Small intestine (tissue), 7 donors: ENCODE results near the gene GSTA5. TPM values are rescaled to one million over a fixed set of nuclear protein-coding genes. Genes with fewer than 3 reads are reported as not detected.
A peak's percentile ranks its signal among the peaks of the same experiment; 100 is the strongest.
"Not testable (repeated sequence)": the region's sequence is repeated elsewhere in the genome, so short reads cannot be mapped to it uniquely, and the experiment has no call there.

Experiments
- DNase-seq, 2 donors: peaks; one replicate each; pipeline versions ENCODE4 v3.0.0 to v3.0.0-alpha.2; 2013
- FAIRE-seq: peaks from 2 replicates; lab custom pipeline; 2012; peaks lifted over from hg19 to GRCh38; lab: Jason Lieb, UNC
- H3K27ac ChIP-seq, 3 donors: one replicate each; pipeline ENCODE4 v1.5.1; 2013; ENCODE audit warnings: low read length in 2 of 3, mild to moderate bottlenecking in 2 of 3, control low read depth in 1 of 3, inconsistent platforms in 1 of 3, low read depth in 1 of 3, moderate library complexity in 1 of 3
- H3K27me3 ChIP-seq, 3 donors: one replicate each; pipeline ENCODE4 v1.6.1; 2013; ENCODE audit warnings: low read length in 3 of 3, inconsistent platforms in 1 of 3; ENCODE audit not compliant: control insufficient read depth in 3 of 3, insufficient read depth in 3 of 3
- H3K36me3 ChIP-seq, 3 donors: one replicate each; pipeline ENCODE4 v1.6.1; 2013; ENCODE audit warnings: low read length in 3 of 3, inconsistent platforms in 1 of 3, low read depth in 1 of 3, mild to moderate bottlenecking in 1 of 3, moderate library complexity in 1 of 3; ENCODE audit not compliant: control insufficient read depth in 3 of 3, insufficient read depth in 2 of 3
- H3K4me1 ChIP-seq, 3 donors: one replicate each; pipeline ENCODE4 v1.6.1; 2013; ENCODE audit warnings: low read length in 2 of 3, inconsistent platforms in 1 of 3, low read depth in 1 of 3, mild to moderate bottlenecking in 1 of 3, moderate library complexity in 1 of 3; ENCODE audit not compliant: control insufficient read depth in 3 of 3, insufficient read depth in 2 of 3
- H3K4me3 ChIP-seq, 3 donors: one replicate each; pipeline ENCODE4 v1.5.1; 2013; ENCODE audit warnings: low read length in 3 of 3, control low read depth in 1 of 3, inconsistent platforms in 1 of 3, low read depth in 1 of 3, mild to moderate bottlenecking in 1 of 3, moderate library complexity in 1 of 3
- H3K9me3 ChIP-seq, 2 donors: one replicate each; pipeline ENCODE4 v1.6.1; 2013; ENCODE audit warnings: low read depth in 1 of 2, low read length in 1 of 2; ENCODE audit not compliant: control insufficient read depth in 2 of 2, insufficient read depth in 1 of 2
- WGBS, 3 donors: extraction: QIAGEN DNeasy Blood & Tissue Kit; methylation state at CpG; one replicate each; pipeline ENCODE4 v1.1.7; 2013; 5-methylcytosine and 5-hydroxymethylcytosine counted together
- polyA plus RNA-seq, 4 donors: library from polyadenylated mRNA; stranded (reverse) in 3 of 4; unstranded in 1 of 4; fragments of 200-250 nt in 3 of 4; fragments of 120-200 nt in 1 of 4; gene quantifications; one replicate each; pipeline versions ENCODE4 v1.2.1 to v1.2.3, GENCODE V29; 2013
- donor health status: healthy with polysubstance abuse.
- donor health status: control.
- donor health status: control.
- donor health status: Bipolar disorder and iron deficiency.
- donor health status: healthy.

Gene GSTA5
- polyA plus RNA-seq, 4 donors: not detected

GRCh38 chr6:52856137-52856536 lies 15.5 kb upstream of the GSTA5 start:
- FAIRE-seq: not testable (repeated sequence)

GRCh38 chr6:52849137-52849536 lies 8.5 kb upstream of the GSTA5 start:
- peaks cover 0 to 13% of the 10 kb centered on the region in 2 donors for H3K9me3 ChIP-seq
- WGBS, 3 donors: 85 to 95% (median 89%) methylated on average over 4 of the region's 4 CpGs
- H3K4me3 ChIP-seq: no peak overlapping the region
- DNase-seq (no peak), FAIRE-seq (no peak)
- H3K36me3 ChIP-seq: no peaks in the 10 kb centered on the region
- H3K27ac ChIP-seq: no peak overlapping the region
- H3K4me1 ChIP-seq: peaks cover 0 to 11% (median 2%) of the 10 kb centered on the region in 3 donors
- peaks cover 0 to 2% (median 0%) of the 10 kb centered on the region in 3 donors for H3K27me3 ChIP-seq

More at GRCh38 chr6:52856137-52856536, 15.5 kb upstream of the GSTA5 start:
- H3K9me3 ChIP-seq, H3K27me3 ChIP-seq, H3K36me3 ChIP-seq, H3K27ac ChIP-seq, H3K4me1 ChIP-seq, H3K4me3 ChIP-seq: not testable (repeated sequence)
- DNase-seq: peak; percentile 29 to 32
- WGBS, 3 donors: 0 to 3% (median 0%) methylated on average over 2 to 3 of the region's 3 CpGs

- Histone ChIP-seq H3K36me3 (no peaks in the 10 kb centered on the region), H3K4me3 (no peak overlapping the region), H3K27ac (no peak overlapping the region), H3K27me3 (peaks cover 0 to 2% (median 0%) of the 10 kb centered on the region in 3 donors), H3K9me3 (peaks cover 0 to 13% of the 10 kb centered on the region in 2 donors), H3K4me1 (peaks cover 0 to 11% (median 2%) of the 10 kb centered on the region in 3 donors)
- FAIRE-seq: no peak
- DNase-seq: peak in 1 of 2 donors; percentile 33
- 25 to 46% (median 38%) methylated on average over 1 of the region's 1 CpG for WGBS, 3 donors
These were observed 5.4 kb upstream of the GSTA5 start for GRCh38 chr6:52846002-52846401.

- Histone ChIP-seq H3K27ac (peak overlapping the region in 1 of 3 donors; percentile 32), H3K4me3 (no peak overlapping the region), H3K4me1 (peaks cover 0 to 11% (median 2%) of the 10 kb centered on the region in 3 donors), H3K36me3 (no peaks in the 10 kb centered on the region), H3K9me3 (peaks cover 0 to 7% of the 10 kb centered on the region in 2 donors), H3K27me3 (no peaks in the 10 kb centered on the region)
- 18 to 67% (median 37%) methylated on average over 4 of the region's 4 CpGs for WGBS, 3 donors
- no peak for FAIRE-seq
- peak; percentile 26 to 93 for DNase-seq
These were observed 3.0 kb upstream of the GSTA5 start for GRCh38 chr6:52843605-52844004.

GRCh38 chr6:52839124-52840055 lies 1.2 kb downstream of the GSTA5 start:
- DNase-seq (peak; percentile 79 to 89), FAIRE-seq (no peak)
- H3K36me3 ChIP-seq: no peaks in the 10 kb centered on the region
- no peaks in the 10 kb centered on the region for H3K27me3 ChIP-seq
- no peaks in the 10 kb centered on the region for H3K9me3 ChIP-seq
- H3K4me1 ChIP-seq: no peaks in the 10 kb centered on the region
- H3K27ac ChIP-seq: no peak overlapping the region
- 51 to 61% (median 53%) methylated on average over 20 of the region's 20 CpGs for WGBS, 3 donors
- H3K4me3 ChIP-seq: no peak overlapping the region

- no peak overlapping the region for H3K4me3 ChIP-seq
- no peaks in the 10 kb centered on the region for H3K9me3 ChIP-seq
- no peaks in the 10 kb centered on the region for H3K27me3 ChIP-seq
- no peak for FAIRE-seq
- no peaks in the 10 kb centered on the region for H3K36me3 ChIP-seq
- DNase-seq: no peak
- H3K27ac ChIP-seq: no peak overlapping the region
- WGBS, 3 donors: 87 to 93% (median 91%) methylated on average over 1 of the region's 1 CpG
- H3K4me1 ChIP-seq: no peaks in the 10 kb centered on the region
These were observed 6.1 kb downstream of the GSTA5 start for GRCh38 chr6:52834481-52834880.

- not testable (repeated sequence) for H3K4me3 ChIP-seq, FAIRE-seq, H3K36me3 ChIP-seq, H3K4me1 ChIP-seq, H3K27ac ChIP-seq, DNase-seq, H3K9me3 ChIP-seq, H3K27me3 ChIP-seq
- WGBS, 3 donors: 84 to 88% (median 88%) methylated on average over 4 of the region's 4 CpGs
These were observed 9.7 kb downstream of the GSTA5 start for GRCh38 chr6:52830869-52831268.

GRCh38 chr6:52829046-52829817 lies 11.4 kb downstream of the GSTA5 start:
- H3K4me1 ChIP-seq: no peaks in the 10 kb centered on the region
- WGBS, 3 donors: 89 to 91% (median 89%) methylated on average over 28 to 37 of the region's 37 CpGs
- no peak overlapping the region for H3K4me3 ChIP-seq
- FAIRE-seq (no peak), DNase-seq (no peak)
- no peak overlapping the region for H3K27ac ChIP-seq
- no peaks in the 10 kb centered on the region for H3K27me3 ChIP-seq
- peaks cover 0 to 19% of the 10 kb centered on the region in 2 donors for H3K9me3 ChIP-seq
- no peaks in the 10 kb centered on the region for H3K36me3 ChIP-seq
